ENCODE results near the gene HOXD3. TPM values are rescaled to one million over a fixed set of nuclear protein-coding genes. Genes with fewer than 3 reads are reported as not detected.

The HOXD3 gene
- polyA plus RNA-seq, 1 donor (not counting 4 experiments of a cell fraction or from before 2014, with no cell fraction given), result not detected

DNA sequence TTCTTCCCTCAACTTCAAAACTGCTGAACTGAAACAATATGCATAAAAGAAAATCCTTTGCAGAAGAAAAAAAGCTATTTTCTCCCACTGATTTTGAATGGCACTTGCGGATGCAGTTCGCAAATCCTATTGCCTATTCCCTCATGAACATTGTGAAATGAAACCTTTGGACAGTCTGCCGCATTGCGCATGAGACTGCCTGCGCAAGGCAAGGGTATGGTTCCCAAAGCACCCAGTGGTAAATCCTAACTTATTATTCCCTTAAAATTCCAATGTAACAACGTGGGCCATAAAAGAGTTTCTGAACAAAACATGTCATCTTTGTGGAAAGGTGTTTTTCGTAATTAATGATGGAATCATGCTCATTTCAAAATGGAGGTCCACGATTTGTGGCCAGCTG is 19.2 kb upstream of the HOXD3 start:
- no peaks in the 10 kb centered on the region for H3K79me2 ChIP-seq (ENCODE audit: control insufficient read depth, insufficient read depth, low read length)
- H3K9me3 ChIP-seq (ENCODE audit: control insufficient read depth, low read depth, low read length), result peaks cover 8% of the 10 kb centered on the region
- no peaks in the 10 kb centered on the region for H4K20me1 ChIP-seq (ENCODE audit: control insufficient read depth, extremely low read depth, insufficient read depth, low read length)
- no peak overlapping the region for H2AFZ ChIP-seq (ENCODE audit: control insufficient read depth, low read length)
- FAIRE-seq (no peak), DNase-seq (ENCODE audit: low read depth, low spot score) (no peak)
- no peak overlapping the region for H3K9ac ChIP-seq (ENCODE audit: control insufficient read depth, extremely low read depth, insufficient read depth, low read length)
- dilution Hi-C loops (cut with MboI; ENCODE audit: extremely low pct_ligation_motif_present, low sequenced_read_pairs), result no loop called here
- H3K4me1 ChIP-seq (ENCODE audit: control insufficient read depth, extremely low read depth, insufficient read depth, low read length), result no peaks in the 10 kb centered on the region
- H3K4me2 ChIP-seq (ENCODE audit: control insufficient read depth, extremely low read depth, insufficient read depth, low read depth, low read length), result no peak overlapping the region
- no peaks in the 10 kb centered on the region for H3K36me3 ChIP-seq (ENCODE audit: control insufficient read depth in 2 of 2, extremely low read depth in 1 of 2, insufficient read depth in 2 of 2, low read length in 2 of 2)
- H3K27ac ChIP-seq (ENCODE audit: control insufficient read depth, insufficient read depth, low read length), result no peak overlapping the region
- no peak overlapping the region for H3K4me3 ChIP-seq (ENCODE audit: control insufficient read depth in 2 of 3, extremely low read depth in 1 of 3, insufficient read depth in 2 of 3, low read depth in 1 of 3, low read length in 3 of 3)
- no peak for TF ChIP-seq CTCF (optimal IDR thresholded peaks at IDR 0.05 in 1 of 3, IDR thresholded peaks at IDR 0.05 in 1 of 3, conservative IDR thresholded peaks at IDR 0.05 in 1 of 3; ENCODE audit: extremely low read depth in 1 of 3, insufficient read depth in 2 of 3, low read length in 3 of 3)
- no peak for TF ChIP-seq EZH2 (IDR thresholded peaks at IDR 0.05; ENCODE audit: low read length)
- H3K9me1 ChIP-seq (ENCODE audit: control insufficient read depth, extremely low read depth, insufficient read depth, low read length), result no peaks in the 10 kb centered on the region
- H3K27me3 ChIP-seq (ENCODE audit: control insufficient read depth, extremely low read depth, insufficient read depth, low read length), result peaks cover 87% of the 10 kb centered on the region

GRCh38 chr2:176138526-176138922 is 18.6 kb upstream of the HOXD3 start:
- no peak overlapping the region for H3K9ac ChIP-seq (ENCODE audit: control insufficient read depth, extremely low read depth, insufficient read depth, low read length)
- no peak overlapping the region for H3K27ac ChIP-seq (ENCODE audit: control insufficient read depth, insufficient read depth, low read length)
- H3K4me3 ChIP-seq (ENCODE audit: control insufficient read depth in 2 of 3, extremely low read depth in 1 of 3, insufficient read depth in 2 of 3, low read depth in 1 of 3, low read length in 3 of 3), result no peak overlapping the region
- peaks cover 81% of the 10 kb centered on the region for H3K27me3 ChIP-seq (ENCODE audit: control insufficient read depth, extremely low read depth, insufficient read depth, low read length)
- H2AFZ ChIP-seq (ENCODE audit: control insufficient read depth, low read length), result no peak overlapping the region
- H4K20me1 ChIP-seq (ENCODE audit: control insufficient read depth, extremely low read depth, insufficient read depth, low read length), result no peaks in the 10 kb centered on the region
- dilution Hi-C loops (cut with MboI; ENCODE audit: extremely low pct_ligation_motif_present, low sequenced_read_pairs), result no loop called here
- TF ChIP-seq EZH2 (IDR thresholded peaks at IDR 0.05; ENCODE audit: low read length), result no peak
- H3K79me2 ChIP-seq (ENCODE audit: control insufficient read depth, insufficient read depth, low read length), result no peaks in the 10 kb centered on the region
- FAIRE-seq (no peak), DNase-seq (ENCODE audit: low read depth, low spot score) (no peak)
- H3K9me3 ChIP-seq (ENCODE audit: control insufficient read depth, low read depth, low read length), result peaks cover 8% of the 10 kb centered on the region
- H3K4me1 ChIP-seq (ENCODE audit: control insufficient read depth, extremely low read depth, insufficient read depth, low read length), result no peaks in the 10 kb centered on the region
- H3K36me3 ChIP-seq (ENCODE audit: control insufficient read depth in 2 of 2, extremely low read depth in 1 of 2, insufficient read depth in 2 of 2, low read length in 2 of 2), result no peaks in the 10 kb centered on the region
- no peaks in the 10 kb centered on the region for H3K9me1 ChIP-seq (ENCODE audit: control insufficient read depth, extremely low read depth, insufficient read depth, low read length)
- H3K4me2 ChIP-seq (ENCODE audit: control insufficient read depth, extremely low read depth, insufficient read depth, low read depth, low read length), result no peak overlapping the region

All from keratinocyte (primary cell).